AG08395 (cell line): ENCODE data around the gene VAPB.
"Not testable (repeated sequence)": the region's sequence is repeated elsewhere in the genome, so short reads cannot be mapped to it uniquely, and the experiment has no call there.

Source experiments
- DNase-seq: peaks from one replicate; pipeline ENCODE4 v3.0.0; 2012; ENCODE audit warnings: mixed read lengths, low spot score

VAPB gene, protein sequence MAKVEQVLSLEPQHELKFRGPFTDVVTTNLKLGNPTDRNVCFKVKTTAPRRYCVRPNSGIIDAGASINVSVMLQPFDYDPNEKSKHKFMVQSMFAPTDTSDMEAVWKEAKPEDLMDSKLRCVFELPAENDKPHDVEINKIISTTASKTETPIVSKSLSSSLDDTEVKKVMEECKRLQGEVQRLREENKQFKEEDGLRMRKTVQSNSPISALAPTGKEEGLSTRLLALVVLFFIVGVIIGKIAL

DNA sequence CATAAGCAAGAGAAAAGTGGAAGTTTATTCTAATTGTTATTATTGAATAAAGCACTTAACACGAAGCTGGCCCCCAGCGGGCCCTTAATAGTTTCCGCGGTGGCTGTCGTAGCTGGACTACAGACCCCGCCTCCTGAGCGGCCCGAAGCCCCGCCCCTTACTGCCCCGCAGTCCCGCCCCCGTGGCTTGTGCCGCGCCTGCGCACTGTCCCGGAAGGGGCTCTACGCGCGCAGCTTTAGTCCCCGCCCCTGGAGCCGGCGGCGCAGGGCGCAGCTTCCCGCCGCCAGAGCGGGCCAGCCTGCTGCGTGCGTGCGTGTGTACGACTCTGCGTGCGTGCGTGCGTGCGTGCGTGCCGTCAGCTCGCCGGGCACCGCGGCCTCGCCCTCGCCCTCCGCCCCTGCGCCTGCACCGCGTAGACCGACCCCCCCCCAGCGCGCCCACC, at the start of gene VAPB:
TSS of gene VAPB (plus strand) at position 348 of the 442 bp plus-strand sequence. CDS start 231 bp downstream, outside the sequence.
- DNase-seq = peak; percentile 98

DNA sequence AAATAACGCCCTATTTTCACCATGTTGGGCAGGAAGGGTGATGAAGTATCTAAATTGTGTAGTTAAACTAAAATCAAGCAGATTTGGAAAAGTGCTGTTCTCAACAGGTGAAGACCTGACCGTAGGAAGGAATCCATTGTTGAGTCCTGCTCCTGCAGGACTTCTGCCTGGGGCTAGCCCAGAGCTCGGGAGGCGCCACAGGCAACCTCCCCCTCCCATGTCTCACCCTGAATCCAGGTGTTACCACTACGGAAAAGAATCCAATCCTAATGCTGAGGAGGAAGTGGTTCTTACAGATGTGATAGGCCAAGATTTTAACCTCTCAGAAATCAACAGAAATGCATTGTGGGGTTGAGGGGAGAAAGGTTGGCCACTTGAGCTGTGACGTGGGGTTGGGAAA, 49.3 kb upstream of the VAPB start:
- no peak for DNase-seq

DNA sequence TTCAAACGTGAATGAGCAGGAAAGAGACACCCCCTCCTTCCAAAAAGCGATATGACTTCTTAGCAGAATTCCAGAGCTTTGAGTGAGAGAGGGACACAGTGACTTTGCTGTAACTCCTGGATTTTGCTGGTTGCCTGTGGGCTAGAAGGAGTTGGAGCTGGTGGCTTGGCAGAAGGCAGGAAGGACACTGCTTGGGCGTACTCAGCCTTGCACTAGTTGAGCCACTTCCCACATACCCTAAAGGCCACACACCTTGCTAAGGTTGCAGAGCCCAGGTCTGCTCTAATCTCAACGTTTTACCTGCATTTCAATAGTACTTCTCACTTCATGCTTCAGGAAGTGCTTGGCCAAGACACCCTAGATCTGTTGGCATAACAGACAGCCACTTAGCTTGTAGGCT, 48.9 kb upstream of the VAPB start:
- DNase-seq = no peak

DNA sequence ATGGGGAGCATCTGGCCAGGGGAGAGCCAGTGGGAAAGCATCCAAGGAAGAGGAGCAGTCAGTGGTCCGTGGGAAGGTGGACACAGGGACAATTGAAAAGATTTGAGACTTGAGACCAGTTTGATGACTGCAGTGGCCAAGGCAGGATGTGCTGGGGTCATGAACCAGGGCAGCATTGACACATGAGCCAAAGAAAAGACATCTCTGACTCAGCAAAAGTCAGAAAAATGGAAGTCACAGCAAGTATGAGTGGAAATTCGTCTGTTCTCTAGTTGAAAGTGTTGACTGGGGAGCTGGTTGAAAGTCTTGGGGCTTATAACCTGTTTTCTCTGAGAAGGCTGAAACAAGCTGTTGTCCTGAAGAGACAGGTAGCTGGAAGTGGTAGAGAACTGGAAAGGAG, 48.2 kb upstream of the VAPB start:
- peak; percentile 16 for DNase-seq

DNA sequence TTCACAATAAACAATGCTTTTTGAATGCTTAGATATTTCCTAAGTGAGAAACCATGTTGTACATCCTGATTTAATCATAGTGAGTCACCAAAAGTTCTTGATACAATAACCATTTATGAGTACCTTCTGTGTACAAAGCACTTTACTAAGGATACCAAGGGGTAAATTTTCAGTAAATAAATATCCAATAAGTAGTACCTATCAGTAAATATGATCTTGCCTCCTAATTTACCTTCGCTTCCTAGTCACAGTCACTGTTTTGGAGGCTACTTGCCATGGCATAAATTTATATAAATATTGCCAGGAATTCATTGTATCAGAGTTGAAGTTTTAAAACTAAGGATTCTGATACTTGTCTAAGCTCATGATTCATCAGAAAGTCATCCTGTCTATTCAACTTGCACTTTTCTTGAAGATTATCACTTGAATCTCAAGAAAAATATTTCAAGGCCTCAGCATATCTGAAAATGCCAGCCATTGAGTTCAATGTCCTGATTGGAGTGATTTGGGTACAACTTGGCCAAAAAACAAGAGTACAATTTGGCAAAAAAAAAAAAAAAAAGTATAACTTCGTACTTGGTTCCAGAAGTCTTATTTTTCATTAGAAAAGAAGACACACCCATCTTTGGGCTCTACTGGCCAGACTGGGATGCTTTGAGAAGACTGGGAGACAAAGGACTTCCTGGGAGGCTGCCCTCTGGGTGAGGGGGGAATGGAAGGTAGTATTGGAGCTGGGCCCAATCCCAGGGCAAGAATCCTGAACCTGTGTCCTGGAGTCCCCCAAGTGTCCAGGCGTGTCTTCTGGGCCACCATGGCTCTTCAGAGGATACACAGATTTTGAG, 46.7 kb upstream of the VAPB start:
- DNase-seq = peak; percentile 57

DNA sequence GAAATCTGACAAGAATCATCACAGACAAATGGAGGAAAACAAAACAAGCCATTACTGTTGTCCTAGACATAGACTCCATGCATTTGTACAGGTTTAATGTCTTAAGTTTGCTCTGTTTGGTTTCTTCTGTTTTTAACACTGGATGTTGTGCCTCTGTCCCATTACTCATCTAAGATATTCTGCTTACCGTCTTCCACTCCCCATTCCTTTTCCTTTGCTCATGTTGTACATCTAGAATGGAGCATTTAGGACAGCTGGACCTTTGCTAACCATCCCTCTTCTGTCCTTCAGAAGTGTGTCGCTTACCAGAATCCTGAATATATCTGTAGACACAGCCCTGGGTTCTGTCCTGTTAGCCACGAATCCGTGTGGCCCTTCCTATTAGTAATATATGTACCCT, 44.3 kb upstream of the VAPB start:
- DNase-seq = peak; percentile 44

DNA sequence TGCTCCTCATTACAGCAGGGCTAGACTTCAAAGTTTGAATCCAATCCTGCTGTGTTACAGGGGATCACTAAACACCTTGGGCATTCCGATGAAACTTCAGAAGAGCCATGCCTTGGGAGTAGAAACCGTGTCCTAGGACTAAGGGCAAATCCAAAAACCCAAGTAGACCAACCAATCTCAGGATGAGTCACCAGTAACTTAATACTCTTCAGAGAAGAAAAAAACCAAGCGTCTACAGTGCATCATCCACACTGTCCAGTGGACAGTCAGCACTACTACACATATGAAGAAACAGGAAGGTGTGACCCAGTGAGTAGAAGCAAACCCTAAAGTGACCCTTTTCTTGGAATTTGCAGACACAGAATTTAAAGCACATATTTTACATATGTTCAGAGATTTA, 39.5 kb upstream of the VAPB start:
- DNase-seq = peak; percentile 75

DNA sequence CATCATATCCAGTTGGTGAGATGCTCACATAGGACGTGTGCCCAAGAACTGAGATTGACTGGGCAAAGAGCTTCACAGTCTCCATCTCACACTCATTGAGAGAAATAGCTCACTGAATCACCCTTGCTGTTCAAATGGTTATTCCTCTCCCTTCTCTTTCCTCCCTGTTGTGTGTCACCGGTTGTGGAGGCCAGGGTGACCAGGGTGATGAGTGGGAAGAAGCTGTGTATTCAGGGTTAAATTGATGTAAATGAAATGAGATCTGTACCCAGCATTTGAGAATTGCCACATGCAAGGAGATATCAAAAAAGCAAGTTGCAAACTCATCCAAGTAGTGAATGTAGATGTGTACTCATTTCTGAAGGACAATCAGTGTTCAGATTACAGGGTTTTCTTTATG, 36.6 kb upstream of the VAPB start:
- no peak for DNase-seq

DNA sequence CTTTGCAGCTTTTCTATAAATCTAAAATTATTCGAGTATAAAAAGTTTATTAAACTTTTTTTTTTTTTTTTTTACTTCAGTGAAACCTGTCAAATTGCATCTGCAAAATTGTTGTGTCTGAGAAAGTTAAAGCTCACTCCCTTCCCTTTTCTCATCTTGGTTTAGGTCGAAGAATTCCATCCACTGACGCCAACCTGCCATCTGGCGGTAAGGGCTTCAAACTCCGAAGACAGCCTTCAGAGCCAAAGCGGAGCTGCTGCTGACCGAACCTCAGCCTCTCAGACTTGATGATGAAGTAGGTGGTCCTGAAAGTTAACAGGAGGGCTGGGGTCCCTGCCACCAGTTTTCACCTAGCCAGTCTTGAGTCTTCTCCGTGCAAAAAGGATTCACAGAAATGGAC, 29.6 kb upstream of the VAPB start:
- DNase-seq = no peak

DNA sequence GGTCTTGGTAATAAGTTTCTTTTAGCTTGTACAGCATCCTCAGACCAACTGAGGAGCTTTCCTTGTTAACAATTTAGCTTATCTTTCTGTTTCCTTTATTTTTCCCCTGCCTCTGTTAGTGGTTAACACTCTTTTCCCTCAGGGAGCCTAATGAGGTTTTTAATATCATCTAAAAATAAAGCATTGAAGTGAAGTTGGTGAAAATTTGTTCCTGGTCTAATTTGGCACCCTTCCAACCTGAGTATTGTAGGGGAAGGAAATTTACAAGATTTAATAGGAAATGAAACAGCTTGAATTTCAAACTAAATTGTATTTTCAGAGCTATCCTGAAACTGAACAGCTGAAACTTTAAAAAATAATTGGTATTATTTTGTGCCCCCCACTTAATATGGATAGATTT, 28.1 kb upstream of the VAPB start:
- DNase-seq = no peak

DNA sequence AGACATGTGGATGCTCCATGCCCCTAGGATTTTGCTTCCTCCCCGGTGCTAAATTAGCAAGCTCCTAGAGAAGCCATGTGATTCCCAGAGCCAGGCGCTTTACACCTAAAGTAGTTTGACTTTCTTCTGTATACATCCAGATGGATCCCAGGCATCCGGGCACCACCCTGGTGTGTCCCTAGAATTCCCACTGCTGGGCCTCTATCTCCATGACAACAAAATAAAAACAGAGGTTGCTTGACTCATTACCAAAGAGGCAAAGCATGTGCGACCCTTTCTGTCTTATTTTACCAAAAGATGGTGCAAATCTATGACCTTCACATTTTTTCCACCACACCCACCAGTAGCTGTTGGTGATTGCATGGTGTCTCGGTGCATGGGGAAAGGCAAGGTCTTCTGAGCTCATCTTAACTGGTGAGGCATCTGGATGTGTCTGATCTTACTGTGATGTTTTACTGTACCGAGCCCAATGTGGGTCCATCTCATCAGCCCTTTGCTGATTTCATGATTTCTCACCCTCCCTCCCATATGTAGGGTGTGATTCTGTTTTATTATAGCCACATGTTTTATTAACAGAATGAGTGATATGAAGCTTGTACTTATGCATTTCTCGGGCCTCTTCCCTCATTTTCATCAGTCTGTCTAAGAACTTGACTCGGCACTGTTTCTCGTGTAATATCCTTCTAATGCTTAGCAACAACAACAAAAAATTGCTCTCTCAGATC, 27.4 kb upstream of the VAPB start:
- peak; percentile 73 for DNase-seq

DNA sequence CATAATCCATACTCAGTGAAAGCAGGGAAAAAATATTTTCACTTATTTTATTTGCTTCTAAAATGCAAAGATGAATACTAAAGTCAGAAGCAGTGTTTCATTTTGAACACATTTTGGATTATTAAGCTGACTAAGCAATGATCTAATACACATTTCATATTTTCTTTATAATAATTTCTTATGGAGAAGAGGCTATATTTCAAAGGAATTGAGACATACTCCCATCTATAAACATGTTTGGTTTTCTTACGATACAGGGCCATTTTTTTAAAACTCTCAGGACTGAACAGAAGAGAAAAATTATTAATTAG, 26.9 kb upstream of the VAPB start:
- DNase-seq = no peak

DNA sequence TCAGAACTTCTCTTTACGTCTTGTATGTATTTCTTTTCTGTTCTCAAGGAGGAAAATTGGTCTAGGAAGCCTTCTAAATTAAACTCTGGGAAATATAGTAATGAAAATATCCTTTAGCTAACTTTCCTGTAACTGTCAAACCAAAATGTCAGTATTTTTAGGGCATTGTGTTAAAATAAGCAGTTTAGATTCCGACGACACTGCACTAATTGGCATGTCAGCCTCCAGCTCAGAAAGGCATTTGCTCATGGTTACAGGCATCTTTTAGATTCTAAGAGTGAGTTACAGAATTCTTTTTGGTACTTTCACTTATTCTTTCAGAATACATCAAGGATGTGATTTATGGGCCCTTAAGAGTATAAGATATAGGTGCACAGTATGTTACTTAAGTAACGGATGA, 26.1 kb upstream of the VAPB start:
- DNase-seq = no peak

DNA sequence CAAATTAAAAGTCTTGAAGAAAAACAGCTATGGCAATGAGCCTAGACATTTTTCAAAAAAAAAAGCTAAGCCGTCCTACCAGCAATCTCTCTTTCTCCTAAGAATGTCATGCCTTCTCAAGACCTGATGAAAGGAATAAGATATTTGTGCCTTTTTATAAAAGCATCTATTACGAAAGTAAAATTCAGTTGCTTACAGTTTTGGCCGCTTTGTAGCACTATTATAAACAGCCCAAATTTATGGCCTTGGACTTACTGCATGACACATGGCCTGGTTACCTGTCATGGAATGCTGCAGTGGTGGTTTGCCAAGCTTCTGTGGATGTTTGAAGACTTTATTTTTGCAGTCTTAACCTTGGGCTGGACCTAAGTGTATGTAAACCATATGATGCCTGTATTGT, 22.2 kb upstream of the VAPB start:
- DNase-seq = no peak

DNA sequence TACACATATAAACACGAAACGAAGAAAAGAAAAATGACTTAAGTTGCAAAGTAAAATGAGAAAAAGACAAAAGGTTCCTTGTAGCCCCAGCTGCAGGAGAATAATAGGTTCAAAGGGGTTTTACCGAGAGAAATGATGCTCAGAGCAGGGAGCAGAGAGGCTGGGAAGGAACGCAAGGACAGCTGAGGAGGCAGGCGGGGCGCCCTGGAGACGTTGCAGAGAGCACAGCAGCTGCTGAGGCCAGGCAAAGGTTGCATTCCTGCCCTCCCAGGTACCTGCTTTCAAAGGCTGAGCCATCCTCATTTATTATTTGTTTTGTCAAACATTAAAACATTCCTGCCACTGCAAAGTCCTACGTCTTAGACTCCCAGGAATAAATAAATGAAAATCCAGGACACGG, 16.2 kb upstream of the VAPB start:
- no peak for DNase-seq

DNA sequence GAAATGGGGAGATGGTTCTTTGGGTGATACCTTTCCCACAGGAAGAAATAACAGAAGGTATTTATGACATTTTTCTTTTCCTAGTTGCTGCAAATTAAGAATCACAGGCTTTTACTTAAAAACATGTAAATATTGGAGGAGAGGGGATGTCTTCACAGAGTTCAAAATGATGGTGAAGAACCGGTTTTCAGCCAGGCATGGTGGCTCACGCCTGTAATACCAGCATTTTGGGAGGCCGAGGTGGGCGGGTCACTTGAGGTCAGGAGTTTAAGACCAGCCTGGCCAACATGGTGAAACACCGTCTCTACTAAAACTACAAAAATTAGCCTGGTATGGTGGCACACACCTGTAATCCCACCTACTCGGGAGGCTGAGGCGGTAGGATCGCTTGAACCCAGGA, 15.7 kb upstream of the VAPB start:
- DNase-seq = not testable (repeated sequence)

DNA sequence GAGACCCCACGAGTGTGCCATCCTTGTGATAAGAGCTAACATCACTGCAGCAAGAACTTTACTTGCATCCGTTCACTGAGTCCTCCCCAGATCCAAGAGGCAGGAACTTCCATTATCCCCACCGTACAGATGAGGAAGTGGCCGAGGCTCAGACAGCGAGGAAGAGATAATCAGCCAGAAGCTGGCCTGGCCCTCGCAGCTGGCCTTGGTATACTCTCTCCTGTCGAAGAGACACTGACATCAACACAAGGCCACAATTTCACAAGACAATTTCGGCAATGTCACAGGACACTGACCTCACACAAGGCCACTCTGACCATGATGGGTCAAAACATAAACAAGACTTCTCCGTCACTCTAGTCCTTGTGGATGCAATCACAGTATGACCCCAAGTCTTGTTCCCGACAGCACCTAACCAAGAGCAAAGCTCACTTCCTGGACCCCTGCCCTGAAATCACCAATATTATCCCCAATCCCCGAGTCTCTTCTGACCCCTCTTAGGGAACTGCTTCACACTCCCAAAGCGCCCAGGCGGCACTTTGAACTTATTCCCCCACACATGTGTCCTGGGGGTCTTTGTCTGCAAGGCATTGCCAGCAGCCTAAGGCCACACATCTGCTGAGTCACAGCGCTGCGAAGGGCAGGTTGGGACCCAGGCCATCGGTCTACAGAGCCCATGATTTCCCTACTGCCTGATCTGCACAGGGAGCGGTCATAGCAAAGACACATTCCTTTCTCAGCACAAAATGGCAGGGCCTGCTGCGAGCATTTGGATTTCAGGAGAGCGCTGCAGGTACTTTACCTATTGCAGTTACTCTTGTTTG, 14.8 kb upstream of the VAPB start:
- DNase-seq = no peak

DNA sequence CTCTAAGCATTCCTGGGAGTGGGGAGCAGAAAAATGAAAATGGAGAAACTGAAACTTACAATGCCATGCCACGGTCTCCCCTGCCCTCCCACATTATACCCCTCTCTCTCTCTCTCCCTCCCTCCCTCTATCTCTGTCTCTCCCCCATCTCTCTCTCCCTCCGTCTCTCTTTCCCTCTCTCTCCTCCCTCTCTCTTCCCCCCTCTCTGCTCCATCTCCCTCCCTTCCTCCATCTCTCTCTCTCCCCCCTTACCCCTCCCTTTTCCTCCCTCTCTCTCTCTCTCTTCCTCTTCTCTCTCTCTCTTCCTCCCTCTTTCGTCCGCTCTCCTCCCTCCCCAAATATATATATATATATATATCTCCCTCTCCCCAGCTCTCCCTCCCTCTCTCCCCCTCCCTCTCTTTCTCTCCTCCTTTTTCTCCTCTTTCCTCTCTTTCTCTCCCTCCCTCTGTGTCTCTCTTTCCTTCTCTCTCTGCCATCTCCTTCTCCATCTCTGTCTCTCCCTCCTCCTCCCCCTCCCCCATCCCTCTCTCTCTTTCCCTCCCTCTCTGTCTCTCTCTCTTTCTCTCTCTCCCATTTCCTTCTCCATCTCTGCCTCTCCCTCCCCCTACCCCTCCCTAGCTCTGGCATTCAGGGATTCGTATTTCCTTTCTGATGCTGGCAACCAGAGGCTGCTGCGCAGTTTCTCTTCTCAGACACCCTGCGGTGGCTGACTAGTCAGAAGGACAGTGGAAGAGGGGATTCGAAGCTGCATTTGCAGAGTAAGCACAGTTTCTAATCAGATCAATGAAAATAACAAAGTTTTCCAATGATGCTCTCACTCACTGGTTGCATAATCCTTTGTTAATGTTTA, 13.9 kb upstream of the VAPB start:
- peak; percentile 45 for DNase-seq

DNA sequence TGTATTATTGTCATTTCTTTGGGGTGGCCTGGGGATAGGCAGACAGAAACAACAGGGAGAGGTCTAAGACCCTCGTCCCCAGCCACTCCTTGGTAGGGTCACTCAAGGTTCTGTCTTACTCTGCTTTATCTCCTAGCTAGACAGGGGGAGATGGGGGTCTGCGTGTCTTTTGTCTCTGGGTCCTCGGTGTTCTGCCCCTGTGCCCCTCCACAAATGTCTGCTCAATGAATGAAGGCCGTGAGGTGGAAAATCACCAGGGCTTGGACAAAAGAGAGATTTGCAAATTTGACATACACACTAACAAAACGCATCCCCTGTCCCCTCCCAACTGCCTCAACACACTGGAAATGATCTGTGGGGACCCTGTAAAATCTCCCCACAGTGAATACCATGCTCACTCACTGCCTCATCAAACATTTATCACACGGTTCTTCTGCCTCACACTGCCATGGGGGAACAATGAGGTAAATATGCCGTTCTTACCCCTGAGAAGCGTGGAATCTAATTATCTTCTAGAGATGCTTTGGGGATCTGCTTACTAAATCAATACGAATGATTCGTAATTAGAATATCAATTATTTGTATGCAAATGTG, 13.2 kb upstream of the VAPB start:
- DNase-seq = no peak

DNA sequence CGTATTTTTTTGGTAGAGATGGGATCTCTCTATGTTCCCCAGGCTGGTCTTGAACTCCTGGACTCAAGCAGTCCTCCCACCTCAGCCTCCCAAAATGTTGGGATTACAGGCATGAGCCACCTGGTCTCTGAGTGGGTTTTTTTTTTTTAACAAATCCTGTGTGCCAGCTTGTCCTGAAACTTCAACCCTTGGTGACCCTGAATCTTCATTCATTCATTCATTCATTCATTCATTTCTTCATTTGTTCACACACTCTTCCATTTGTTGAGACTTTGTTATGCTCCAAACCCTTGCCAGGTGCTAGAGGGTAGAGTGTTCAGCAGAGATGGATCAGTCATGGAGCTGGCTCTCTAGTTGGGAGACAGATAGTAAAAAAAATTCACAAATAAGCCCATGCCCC, 12.0 kb upstream of the VAPB start:
- DNase-seq = no peak
